WI38 (cell line): ENCODE data around the gene SNX17.
"Not testable (repeated sequence)": the region's sequence is repeated elsewhere in the genome, so short reads cannot be mapped to it uniquely, and the experiment has no call there.

Source experiments
- H3K4me3 ChIP-seq: 2 replicates; pipeline ENCODE4 v1.5.1; 2011; ENCODE audit warnings: low read depth, mild to moderate bottlenecking, control low read depth, low read length
- CTCF ChIP-seq: IDR thresholded peaks from 2 replicates; pipeline ENCODE4 v1.5.1; 2012; ENCODE audit warnings: low read depth, mild to moderate bottlenecking, control low read depth, low read length

The SNX17 gene

DNA sequence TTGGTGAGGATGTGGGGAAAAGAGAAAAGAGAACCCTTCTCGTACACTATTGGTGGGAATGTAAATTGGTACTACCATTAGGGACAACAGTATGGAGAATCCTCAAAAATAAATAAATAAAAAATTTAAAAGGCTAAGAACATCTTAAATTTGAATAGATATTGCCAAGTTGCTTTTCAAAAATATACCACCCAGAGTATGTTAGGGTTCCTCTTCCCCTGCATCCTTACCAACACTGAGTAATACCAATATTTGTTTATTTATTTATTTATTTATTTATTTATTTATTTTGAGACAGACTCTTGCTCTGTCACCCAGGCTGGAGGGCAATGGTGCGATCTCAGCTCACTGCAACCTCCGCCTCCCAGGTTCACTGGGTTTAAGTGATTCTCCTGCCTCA lies 52.5 kb downstream of the SNX17 start:
- H3K4me3 ChIP-seq = no peak overlapping the region
- no peak for TF ChIP-seq CTCF

DNA sequence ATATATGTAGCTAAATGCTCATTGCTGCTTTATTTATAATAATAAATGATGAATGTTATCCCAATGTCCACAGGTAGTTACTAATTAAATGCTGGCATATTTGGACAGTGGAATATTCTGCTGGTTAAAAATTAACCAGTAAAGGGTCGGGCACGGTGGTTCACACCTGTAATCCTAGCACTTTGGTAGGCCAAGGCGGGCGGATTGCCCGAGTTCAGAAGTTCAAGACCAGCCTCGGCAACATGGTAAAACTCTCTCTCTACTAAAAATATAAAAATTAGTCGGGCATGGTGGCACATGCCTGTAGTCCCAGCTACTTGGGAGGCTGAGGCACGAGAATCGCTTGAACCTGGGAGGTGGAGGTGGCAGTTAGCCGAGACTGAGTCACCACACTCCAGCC lies 54.6 kb downstream of the SNX17 start:
- not testable (repeated sequence) for H3K4me3 ChIP-seq
